ENCODE data around the gene SMCR8.
"Not testable (repeated sequence)": the region's sequence is repeated elsewhere in the genome, so short reads cannot be mapped to it uniquely, and the experiment has no call there.

Gene SMCR8

DNA sequence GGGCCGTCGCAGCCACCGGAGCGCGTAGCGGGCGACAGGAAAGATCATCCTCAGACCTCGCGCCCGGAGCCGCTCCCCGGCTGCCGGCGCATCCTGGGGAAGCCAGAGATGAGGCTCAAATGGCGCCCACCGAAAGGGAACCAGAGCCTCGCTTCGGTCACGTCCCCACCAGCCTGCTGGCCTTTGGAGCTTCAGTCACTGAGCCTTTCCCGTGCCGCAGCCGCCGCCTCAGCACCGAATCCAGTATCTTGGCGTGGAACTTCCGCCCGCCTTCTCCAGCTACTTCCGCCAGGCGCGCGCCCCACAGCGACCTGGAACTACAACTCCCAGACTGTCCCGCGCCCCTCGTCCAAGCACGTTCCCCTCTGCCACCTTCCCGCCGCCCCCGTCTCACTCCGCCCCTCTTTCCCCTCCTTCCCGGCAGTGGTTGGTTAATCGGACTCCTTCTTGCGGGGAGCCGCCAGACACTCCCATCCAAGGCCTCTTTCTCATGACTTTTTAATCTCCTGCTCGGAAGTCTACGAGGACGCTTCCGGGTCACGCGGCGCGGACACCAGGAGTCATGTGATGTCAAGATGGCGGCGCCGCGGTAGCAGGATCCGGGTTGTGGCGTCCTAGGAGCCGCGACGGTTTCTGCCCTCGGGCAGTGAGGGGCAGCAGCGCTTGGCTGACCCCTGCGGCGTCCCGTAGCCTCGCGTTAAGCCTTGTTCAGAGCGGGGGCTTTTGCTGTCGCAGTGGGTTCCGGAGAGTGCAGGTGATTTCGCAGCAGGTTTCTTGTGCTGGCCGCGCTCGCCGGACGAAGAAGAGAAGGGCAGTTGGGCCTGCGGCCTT lies at the start of gene SMCR8, which contains the start of gene TOP3A:
Gene SMCR8, plus strand, starts transcription at position 563 of the 831 bp plus-strand sequence. CDS start 497 bp downstream, outside the sequence.
Gene TOP3A, minus strand, starts transcription at position 264 of the 831 bp plus-strand sequence. Its CDS starts 216 bp downstream, at position 48.
- peak; percentile 76 for FAIRE-seq

GRCh38 chr17:18267366-18267765 lies 47.7 kb upstream of the SMCR8 start:
- FAIRE-seq, result no peak

DNA sequence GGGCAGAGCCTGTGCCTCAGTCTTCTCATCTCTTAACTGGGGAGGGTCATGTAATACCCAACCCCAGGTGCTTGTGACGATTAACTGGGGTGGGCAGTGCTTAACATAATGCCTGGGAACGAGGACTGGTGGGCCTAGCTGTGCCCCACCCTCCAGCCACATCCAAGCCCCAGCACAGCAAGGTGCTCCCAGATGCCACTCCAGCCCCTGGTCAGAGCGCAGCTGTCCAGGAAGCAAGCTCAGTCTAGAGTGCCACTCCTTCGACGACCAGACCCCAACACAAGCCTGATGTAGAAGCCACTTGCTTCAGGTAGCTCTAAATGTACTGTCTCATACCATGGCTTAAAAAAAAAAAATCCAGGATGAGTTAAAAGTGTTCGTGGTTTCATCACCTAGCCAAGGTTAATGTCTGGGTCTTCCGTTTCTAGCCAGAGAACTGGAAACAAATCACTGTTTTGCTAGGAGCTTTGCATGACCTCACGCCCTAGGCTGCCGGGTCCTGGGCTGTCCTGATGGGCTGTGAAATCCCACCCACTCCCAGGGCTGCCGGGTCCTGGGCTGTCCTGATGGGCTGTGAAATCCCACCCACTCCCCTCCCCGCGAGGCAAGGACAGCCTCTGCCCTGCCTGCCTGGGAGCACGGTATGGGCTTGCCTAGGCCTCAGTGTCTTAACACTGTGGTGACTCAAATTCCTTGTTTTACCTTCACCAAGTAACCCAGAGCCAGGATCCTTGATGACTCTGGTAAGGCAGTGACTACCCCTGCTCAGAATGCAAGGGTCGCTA lies 47.0 kb upstream of the SMCR8 start:
- FAIRE-seq, result no peak

DNA sequence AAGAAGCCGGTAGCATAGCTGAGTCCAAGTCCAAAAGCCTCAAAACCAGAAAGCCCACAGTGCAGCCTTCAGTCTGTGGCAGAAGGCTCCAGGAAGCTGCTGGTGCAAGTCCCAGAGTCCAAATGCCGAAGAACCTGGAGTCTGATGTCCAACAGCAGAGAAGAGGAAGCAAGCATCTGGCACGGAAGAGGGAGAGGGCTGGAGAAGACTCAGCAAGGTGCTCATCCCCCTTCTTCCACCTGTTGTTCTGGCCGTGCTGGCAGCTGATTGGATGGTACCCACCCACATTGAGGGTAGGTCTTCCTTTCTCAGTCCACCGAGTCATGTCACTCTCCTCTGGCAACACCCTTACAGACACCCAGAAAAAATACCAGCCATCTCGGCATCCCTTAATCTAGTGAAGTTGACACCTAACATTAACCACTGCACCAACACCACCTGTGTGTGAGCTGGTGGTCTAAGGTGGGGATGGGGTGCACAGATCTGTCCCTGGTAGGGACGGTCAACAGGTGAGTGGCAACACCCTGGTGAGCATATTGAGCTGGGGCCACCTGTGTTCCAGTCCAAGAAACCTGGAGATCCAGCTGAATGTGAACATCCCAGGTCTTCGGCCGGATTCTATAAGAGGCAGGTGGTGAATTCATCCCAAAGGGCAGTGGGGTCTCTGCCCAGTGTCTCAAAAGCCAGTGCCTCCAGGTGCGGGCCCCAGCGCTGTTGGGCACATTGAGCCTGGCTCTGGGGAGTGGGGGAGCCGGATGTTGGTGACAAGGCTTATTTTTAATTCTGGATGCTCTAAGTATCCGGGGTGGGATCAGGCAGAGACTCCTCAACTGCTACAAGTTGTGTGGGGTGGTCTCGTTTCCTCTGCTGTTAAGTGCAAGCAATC lies 44.8 kb upstream of the SMCR8 start:
- no peak for FAIRE-seq

GRCh38 chr17:18277076-18277475 lies 38.0 kb upstream of the SMCR8 start:
- FAIRE-seq, result no peak

DNA sequence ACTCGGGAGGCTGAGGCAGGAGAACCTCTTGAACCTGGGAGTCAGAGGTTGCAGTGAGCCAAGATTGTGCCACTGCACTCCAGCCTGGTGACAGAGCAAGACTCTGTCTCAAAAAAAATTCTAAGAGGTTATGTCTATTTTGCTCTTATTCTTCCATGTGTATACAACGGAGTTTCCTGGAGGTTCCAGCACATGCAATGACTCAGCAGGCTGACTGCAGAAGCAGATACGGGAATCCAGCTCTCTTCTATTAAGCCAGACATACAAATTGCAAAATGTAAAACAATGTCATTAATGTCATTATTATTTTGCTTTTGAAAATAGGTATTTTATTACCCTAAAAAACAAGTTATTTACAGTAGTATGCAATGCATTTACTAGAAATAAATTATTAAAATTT lies 36.2 kb upstream of the SMCR8 start:
- FAIRE-seq, result no peak

- no peak for FAIRE-seq
These were observed 34.8 kb upstream of the SMCR8 start for GRCh38 chr17:18280249-18280648.

GRCh38 chr17:18280766-18281371 lies 34.2 kb upstream of the SMCR8 start:
- FAIRE-seq, result no peak

DNA sequence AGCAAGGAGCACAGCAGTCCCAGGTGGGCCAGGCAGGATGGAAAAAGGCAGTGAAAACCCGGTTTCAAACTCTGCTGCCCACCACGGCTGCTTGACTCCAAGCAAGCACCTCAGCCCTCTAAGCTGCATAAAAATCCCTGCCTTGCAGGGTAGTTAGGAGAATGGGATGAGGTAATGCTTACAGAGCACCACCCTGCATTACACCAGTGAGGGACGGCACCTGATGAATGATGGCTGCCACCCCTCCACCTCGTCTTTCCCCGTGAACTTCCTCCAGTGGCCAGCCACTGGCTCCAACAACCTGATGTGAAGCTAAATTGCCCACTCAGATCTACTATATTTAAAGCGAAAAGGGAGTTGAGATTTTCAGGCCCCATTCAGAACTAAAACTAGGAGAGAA lies 33.3 kb upstream of the SMCR8 start:
- FAIRE-seq, result no peak

GRCh38 chr17:18285296-18285695 lies 29.8 kb upstream of the SMCR8 start:
- FAIRE-seq, result no peak

DNA sequence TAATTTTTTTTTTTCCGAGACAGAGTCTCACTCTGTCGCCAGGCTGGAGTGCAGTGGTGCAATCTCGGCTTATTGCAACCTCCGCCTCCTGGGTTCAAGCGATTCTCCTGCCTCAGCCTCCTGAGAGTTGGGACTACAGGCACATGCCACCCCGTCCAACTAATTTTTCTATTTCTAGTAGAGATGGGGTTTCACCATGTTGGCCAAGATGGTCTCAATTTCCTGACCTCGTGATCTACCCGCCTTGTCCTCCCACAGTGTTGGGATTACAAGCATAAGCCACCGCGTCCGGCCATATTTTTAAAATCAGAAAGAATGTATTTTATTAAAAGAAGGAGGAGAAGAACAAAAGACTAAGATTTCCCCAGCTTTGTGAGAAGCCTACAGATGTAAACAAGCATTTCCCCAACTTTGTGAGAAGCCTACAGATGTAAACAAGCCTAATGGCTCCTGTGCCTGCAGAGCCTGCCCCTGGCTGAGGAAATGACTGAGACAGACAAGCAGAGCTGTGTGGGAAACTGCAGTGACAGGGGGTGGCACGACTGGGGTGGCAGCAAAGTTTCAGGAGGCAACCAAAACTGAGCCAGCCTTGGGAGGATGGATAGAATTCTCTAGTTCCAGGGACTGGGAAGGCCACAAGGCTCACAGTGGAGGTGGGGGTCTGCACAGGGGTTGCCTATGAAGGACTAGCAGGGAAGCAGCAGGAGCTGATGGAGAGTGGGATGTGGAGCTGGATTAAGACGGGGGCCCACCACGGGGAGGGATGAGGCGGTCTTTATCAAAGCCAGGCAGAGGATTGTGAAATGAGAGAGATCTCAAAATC lies 23.2 kb upstream of the SMCR8 start:
- no peak for FAIRE-seq

GRCh38 chr17:18298061-18298460 lies 17.0 kb upstream of the SMCR8 start:
- not testable (repeated sequence) for FAIRE-seq

DNA sequence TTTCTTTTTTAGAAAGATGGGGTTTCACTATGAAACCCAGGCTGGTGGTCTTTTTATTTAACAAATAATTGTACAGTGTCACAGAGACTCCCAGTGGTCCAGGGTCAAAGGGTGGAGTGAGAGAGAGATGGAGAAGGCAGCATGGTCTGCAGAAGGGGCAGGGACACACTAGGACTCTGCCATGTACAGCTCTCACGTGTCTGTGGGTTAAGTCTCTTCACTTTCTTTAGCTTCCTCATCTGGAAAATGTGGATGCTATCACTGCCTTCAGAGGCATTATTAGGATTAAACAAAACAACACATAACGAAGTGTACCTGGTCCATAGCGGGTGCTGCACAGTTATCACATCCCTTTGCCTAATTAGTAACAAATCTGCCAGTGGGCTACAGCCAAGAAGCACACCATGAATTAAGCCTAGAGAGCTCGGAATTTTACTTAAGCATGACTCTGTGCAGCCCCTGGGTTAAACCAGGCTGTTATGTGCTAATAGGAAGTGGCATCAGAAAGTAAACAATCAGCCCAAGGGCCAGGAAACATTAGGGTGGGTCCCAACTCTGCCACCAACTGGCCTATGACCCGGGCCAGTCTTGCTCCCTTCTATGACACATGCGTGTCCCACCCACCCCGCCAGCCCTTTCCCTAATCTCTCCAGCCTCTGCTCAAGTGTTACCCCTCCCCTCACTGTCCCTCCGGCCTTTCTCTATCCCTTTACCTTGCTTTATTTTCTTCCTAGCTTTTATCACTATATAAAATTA lies 14.2 kb upstream of the SMCR8 start:
- FAIRE-seq, result no peak

DNA sequence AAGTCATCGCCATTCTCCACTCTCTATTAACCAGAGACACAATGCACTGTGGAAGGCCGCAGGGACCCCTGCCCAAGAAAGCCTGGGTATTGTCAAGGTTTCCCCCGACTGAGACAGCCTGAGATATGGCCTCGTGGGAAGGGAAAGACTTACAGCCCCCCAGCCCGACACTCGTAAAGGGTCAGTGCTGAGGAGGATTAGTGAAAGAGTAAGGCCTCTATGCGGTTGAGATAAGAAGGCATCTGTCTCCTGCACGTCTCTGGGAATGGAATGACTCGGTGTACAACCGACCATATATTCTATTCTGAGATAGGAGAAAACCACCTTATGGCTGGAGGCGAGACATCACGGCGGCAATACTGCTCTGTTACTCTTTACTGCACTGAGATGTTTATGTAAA lies 11.9 kb upstream of the SMCR8 start:
- FAIRE-seq, result not testable (repeated sequence)

DNA sequence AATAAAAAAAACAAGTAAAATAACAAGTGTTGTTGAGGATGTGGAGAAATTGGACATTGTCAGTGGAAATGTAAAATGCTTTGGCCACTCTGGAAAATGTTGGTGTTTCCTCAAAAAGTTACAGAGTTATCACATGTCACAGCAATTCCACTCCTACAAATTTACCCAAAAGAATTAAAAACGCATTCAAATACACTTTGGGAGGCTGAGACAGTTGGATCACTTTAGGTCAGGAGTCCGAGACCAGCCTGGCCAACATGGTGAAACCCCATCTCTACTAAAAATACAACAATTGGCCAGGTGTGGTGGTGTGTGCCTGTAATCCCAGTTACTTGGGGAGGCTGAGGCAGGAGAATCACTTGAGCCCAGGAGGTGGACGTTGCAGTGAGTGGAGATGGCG lies 5.9 kb upstream of the SMCR8 start:
- no peak for FAIRE-seq

DNA sequence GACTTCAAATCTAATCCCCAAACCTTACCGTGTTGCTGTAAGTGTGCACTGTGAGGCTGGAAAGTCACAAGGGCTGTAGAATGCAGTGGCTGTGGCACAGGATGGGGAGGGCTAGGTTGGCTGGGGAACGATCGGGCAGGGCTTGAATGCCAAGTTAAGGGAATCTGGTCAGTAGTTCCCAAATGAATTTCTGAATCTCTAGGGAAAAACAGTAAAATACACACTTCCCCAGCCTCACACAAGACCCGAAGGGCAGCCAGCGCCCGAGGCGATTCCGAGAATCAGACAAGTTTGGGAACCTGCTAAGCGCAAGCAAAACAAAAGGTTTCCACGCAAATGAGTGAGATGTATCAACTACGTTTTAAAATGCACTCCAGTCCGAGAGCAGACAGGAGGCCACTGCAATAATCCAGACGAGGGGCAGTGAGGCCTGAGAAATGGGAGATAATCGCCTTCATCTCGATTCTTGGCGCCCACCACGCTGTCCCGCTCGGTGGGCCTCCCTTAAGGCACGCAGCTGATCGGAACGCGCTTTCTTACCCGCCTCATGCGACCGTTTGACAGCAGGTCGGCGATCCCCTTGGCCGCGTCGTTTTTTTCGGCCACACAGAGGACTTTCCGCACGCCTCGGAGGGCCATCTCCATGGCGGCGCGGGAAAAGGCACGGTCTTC lies 898 bp upstream of the SMCR8 start:
- no peak for FAIRE-seq

- no peak for FAIRE-seq
These were observed 449 bp downstream of the SMCR8 start for GRCh38 chr17:18315562-18315922.

DNA sequence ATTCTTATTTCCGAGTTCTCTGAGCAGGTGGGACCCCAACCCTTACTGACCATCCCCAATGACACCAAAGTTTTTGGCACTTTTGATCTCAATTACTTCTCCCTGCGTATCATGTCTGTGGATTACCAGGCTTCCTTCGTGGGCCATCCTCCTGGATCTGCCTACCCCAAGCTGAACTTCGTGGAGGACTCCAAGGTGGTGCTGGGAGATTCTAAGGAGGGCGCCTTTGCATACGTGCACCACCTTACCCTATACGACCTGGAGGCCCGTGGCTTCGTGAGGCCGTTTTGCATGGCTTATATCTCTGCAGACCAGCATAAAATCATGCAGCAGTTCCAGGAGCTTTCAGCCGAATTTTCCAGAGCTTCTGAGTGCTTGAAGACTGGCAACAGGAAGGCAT lies 868 bp downstream of the SMCR8 start:
- FAIRE-seq, result no peak

- no peak for FAIRE-seq
These were observed 3.0 kb downstream of the SMCR8 start for GRCh38 chr17:18318117-18318516.

GRCh38 chr17:18318771-18319450 lies 3.8 kb downstream of the SMCR8 start:
- no peak for FAIRE-seq
